WERI-Rb-1 (cell line): ENCODE data around the gene TPM3.
"Not testable (repeated sequence)": the region's sequence is repeated elsewhere in the genome, so short reads cannot be mapped to it uniquely, and the experiment has no call there.

Experiments
- DNase-seq: peaks from one replicate; pipeline ENCODE4 v3.0.0-alpha.2; 2020
- H3K27ac ChIP-seq: fragments of 250-450 bp; sonication (Bioruptor Pico); 2 replicates; pipeline ENCODE4 v1.5.1; 2020; ENCODE audit warnings: mild to moderate bottlenecking, moderate library complexity
- H3K27me3 ChIP-seq: fragments of 250-450 bp; sonication (Bioruptor Pico); 2 replicates; pipeline ENCODE4 v1.5.1; 2021; ENCODE audit warnings: mild to moderate bottlenecking, low read depth, moderate library complexity; ENCODE audit not compliant: insufficient read depth, severe bottlenecking
- H3K36me3 ChIP-seq: fragments of 250-450 bp; sonication (Bioruptor Pico); 2 replicates; pipeline ENCODE4 v1.5.1; 2020; ENCODE audit warnings: mild to moderate bottlenecking, moderate library complexity
- H3K4me3 ChIP-seq: 2 replicates; pipeline ENCODE4 v1.5.1; 2011; ENCODE audit warnings: low read depth, mild to moderate bottlenecking, control low read depth, low read length
- H3K9me3 ChIP-seq: fragments of 250-450 bp; sonication (Bioruptor Pico); 2 replicates; pipeline ENCODE4 v1.5.1; 2021; ENCODE audit warnings: mild to moderate bottlenecking, moderate library complexity; ENCODE audit not compliant: severe bottlenecking
- CTCF ChIP-seq: IDR thresholded peaks from 2 replicates; pipeline ENCODE4 v1.5.1; 2011; ENCODE audit warnings: low read depth, mild to moderate bottlenecking, control low read depth, inconsistent platforms, low read length

TPM3 gene

GRCh38 chr1:154145986-154146385 is 45.9 kb downstream of the TPM3 start:
- H3K36me3 ChIP-seq = no peaks in the 10 kb centered on the region
- no peak for DNase-seq
- H3K27ac ChIP-seq = no peak overlapping the region
- H3K4me3 ChIP-seq = no peak overlapping the region
- H3K9me3 ChIP-seq = no peaks in the 10 kb centered on the region
- no peaks in the 10 kb centered on the region for H3K27me3 ChIP-seq
- TF ChIP-seq CTCF = peak; percentile 53

- no peak for DNase-seq
- H3K27me3 ChIP-seq = no peaks in the 10 kb centered on the region
- no peaks in the 10 kb centered on the region for H3K9me3 ChIP-seq
- H3K4me3 ChIP-seq = no peak overlapping the region
- TF ChIP-seq CTCF = no peak
- H3K36me3 ChIP-seq = no peaks in the 10 kb centered on the region
- no peak overlapping the region for H3K27ac ChIP-seq
These were observed 49.5 kb downstream of the TPM3 start for GRCh38 chr1:154142358-154142757.

- no peak for TF ChIP-seq CTCF
These were observed 50.7 kb downstream of the TPM3 start for GRCh38 chr1:154141240-154141639.

GRCh38 chr1:154137888-154138287 is 54.0 kb downstream of the TPM3 start:
- H3K4me3 ChIP-seq = no peak overlapping the region
- no peak for DNase-seq
- H3K27ac ChIP-seq = no peak overlapping the region
- H3K36me3 ChIP-seq = no peaks in the 10 kb centered on the region
- no peak for TF ChIP-seq CTCF
- no peaks in the 10 kb centered on the region for H3K9me3 ChIP-seq
- H3K27me3 ChIP-seq = no peaks in the 10 kb centered on the region

More at GRCh38 chr1:154141240-154141639, 50.7 kb downstream of the TPM3 start:
- Histone ChIP-seq H3K4me3 (no peak overlapping the region), H3K27me3 (no peaks in the 10 kb centered on the region), H3K36me3 (no peaks in the 10 kb centered on the region), H3K9me3 (no peaks in the 10 kb centered on the region), H3K27ac (no peak overlapping the region)
- no peak for DNase-seq

- no peak for TF ChIP-seq CTCF
These were observed 58.6 kb downstream of the TPM3 start for GRCh38 chr1:154133256-154133655.

GRCh38 chr1:154129391-154129970 is 62.4 kb downstream of the TPM3 start:
- TF ChIP-seq CTCF = no peak
- H3K27ac ChIP-seq = no peak overlapping the region
- no peaks in the 10 kb centered on the region for H3K36me3 ChIP-seq
- DNase-seq = no peak
- H3K4me3 ChIP-seq = no peak overlapping the region
- H3K27me3 ChIP-seq = no peaks in the 10 kb centered on the region
- no peaks in the 10 kb centered on the region for H3K9me3 ChIP-seq

More at GRCh38 chr1:154133256-154133655, 58.6 kb downstream of the TPM3 start:
- no peak for DNase-seq
- Histone ChIP-seq H3K27me3 (no peaks in the 10 kb centered on the region), H3K9me3 (no peaks in the 10 kb centered on the region), H3K4me3 (no peak overlapping the region), H3K36me3 (no peaks in the 10 kb centered on the region), H3K27ac (no peak overlapping the region)

- DNase-seq = peak; percentile 71
- H3K9me3 ChIP-seq, H3K27ac ChIP-seq, H3K27me3 ChIP-seq, H3K4me3 ChIP-seq, H3K36me3 ChIP-seq: not testable (repeated sequence)
These were observed 68.7 kb downstream of the TPM3 start for GRCh38 chr1:154123205-154123604.
